GM19043 (cell line): ENCODE measurements around the gene EPHX1.

Experiments
- ATAC-seq: cut with Tn5 transposase; IDR thresholded peaks from one replicate; pipeline ENCODE4 v1.9.1; 2021; ENCODE audit warnings: low read depth; ENCODE audit not compliant: unreplicated experiment

EPHX1 gene

DNA sequence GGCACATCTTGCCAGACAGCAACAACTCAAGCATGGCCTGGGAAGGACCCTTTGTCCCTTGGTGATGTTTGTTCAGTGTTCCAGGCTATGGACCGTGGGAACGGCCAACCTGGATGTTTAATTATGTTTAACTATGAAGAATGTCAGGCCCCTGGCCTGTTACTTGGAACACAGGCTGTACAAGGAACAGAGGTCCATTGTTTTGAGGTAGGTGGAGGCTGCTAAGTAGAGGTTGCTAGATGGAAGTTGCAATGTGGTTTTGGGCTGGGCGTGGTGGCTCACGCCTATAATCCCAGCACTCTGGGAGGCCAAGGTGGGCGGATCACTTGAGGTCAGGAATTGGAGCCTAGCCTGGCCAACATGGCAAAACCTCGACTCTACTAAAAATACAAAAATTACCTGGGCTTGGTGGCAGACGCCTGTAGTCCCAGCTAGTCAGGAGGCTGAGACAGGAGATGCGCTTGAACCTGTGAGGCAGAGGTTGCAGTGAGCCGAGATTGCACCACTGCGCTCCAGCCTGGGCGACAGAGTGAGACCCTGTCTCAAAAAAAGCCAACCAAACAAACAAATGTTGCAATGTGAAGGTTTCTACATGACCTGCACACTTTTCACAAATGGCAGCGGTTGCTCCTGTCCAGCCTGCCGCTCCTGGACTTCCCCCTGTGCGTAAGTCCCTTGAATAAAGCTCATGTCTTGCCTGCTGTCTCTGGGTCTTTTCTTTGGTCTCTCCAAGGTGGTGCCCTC lies 81.5 kb downstream of the EPHX1 start:
- no peak for ATAC-seq

DNA sequence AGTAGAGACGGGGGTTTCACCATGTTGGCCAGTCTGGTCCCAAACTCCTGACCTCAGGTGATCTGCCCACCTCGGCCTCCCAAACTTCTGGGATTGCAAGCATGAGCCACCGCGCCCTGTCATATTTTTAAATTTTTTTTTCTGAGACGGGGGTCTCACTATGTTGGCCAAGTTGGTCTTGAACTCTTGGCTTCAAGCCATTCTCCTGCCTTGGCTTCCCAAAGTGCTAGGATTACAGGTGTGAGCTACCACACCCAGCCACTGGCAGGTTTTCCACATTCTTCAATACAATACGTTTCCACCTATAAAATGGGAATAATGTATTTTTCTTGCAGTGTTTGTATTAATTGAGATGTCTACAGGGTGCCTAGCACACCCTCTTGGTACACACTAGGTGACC lies 82.4 kb downstream of the EPHX1 start:
- ATAC-seq = no peak
